Mucosa of stomach (tissue), 1 donor: ENCODE data around the gene PLCL2.
"Not testable (repeated sequence)": the region's sequence is repeated elsewhere in the genome, so short reads cannot be mapped to it uniquely, and the experiment has no call there.

Experiments
- H3K27me3 ChIP-seq: one replicate; pipeline ENCODE4 v1.7.0; 2013; ENCODE audit warnings: mild to moderate bottlenecking, low read length; ENCODE audit not compliant: control insufficient read depth, insufficient read depth
- H3K36me3 ChIP-seq: one replicate; pipeline ENCODE4 v1.7.0; 2013; ENCODE audit warnings: low read length; ENCODE audit not compliant: control insufficient read depth, insufficient read depth
- H3K4me1 ChIP-seq: one replicate; pipeline ENCODE4 v1.7.0; 2013; ENCODE audit warnings: mild to moderate bottlenecking, low read length; ENCODE audit not compliant: control insufficient read depth, insufficient read depth
- H3K4me3 ChIP-seq: one replicate; pipeline ENCODE4 v1.7.0; 2013; ENCODE audit warnings: low read length
- H3K9ac ChIP-seq: one replicate; pipeline ENCODE4 v1.7.0; 2013; ENCODE audit warnings: mild to moderate bottlenecking, low read length, moderate library complexity
- H3K9me3 ChIP-seq: one replicate; pipeline ENCODE4 v1.7.0; 2013; ENCODE audit warnings: mild to moderate bottlenecking, low read length, moderate library complexity; ENCODE audit not compliant: control insufficient read depth
- donor health status: Pancreatic carcinoma.

PLCL2 gene

DNA sequence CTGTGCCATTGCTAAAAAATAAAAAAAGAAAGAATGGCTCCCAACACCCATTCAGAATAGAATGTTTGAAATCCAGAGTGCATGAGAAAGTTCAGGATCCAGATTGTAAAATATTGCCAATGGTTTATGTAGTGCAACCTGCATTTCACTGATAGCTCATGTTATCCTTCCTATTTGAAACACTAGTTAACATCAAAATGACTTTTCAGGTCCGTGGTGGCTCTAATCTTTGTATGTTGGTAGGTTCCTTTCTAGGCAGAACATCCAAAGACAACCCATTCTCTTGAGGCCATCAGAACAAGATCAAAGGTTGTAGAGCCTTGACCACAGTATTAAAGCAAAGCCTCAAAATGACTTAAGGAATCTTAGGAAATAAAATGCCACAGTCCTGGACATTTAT is 51.0 kb downstream of the PLCL2 start:
- Histone ChIP-seq H3K36me3 (no peaks in the 10 kb centered on the region), H3K4me1 (peaks cover 8% of the 10 kb centered on the region), H3K9ac (no peak overlapping the region), H3K27me3 (no peaks in the 10 kb centered on the region), H3K4me3 (no peak overlapping the region), H3K9me3 (no peaks in the 10 kb centered on the region)

DNA sequence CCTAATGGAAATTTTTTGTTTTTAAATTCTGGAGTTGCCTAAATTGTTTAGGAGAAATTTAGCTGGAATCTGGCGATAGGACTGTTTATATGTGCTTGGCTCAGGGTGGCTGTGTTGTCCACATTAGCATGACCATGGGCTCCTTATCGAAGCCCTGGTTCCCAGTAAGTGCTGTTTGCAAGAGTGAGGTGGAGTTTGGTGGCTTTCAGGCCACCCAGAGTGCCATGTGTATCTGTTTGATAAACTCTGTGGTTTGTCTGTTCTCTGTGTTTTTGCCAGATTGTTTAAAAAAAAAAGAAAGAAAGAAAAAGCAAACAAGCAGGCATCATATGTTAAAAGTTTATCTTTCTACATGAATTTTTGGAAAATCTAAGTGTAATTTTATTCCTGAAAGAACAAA is 51.5 kb downstream of the PLCL2 start:
- Histone ChIP-seq H3K9ac (no peak overlapping the region), H3K4me3 (no peak overlapping the region), H3K4me1 (peaks cover 8% of the 10 kb centered on the region), H3K27me3 (no peaks in the 10 kb centered on the region), H3K9me3 (no peaks in the 10 kb centered on the region), H3K36me3 (no peaks in the 10 kb centered on the region)

- no peak overlapping the region for H3K9ac ChIP-seq
- H3K36me3 ChIP-seq = no peaks in the 10 kb centered on the region
- no peaks in the 10 kb centered on the region for H3K27me3 ChIP-seq
- H3K9me3 ChIP-seq = no peaks in the 10 kb centered on the region
- H3K4me3 ChIP-seq = no peak overlapping the region
- peaks cover 8% of the 10 kb centered on the region for H3K4me1 ChIP-seq
These were observed 52.0 kb downstream of the PLCL2 start for GRCh38 chr3:16936676-16937230.

DNA sequence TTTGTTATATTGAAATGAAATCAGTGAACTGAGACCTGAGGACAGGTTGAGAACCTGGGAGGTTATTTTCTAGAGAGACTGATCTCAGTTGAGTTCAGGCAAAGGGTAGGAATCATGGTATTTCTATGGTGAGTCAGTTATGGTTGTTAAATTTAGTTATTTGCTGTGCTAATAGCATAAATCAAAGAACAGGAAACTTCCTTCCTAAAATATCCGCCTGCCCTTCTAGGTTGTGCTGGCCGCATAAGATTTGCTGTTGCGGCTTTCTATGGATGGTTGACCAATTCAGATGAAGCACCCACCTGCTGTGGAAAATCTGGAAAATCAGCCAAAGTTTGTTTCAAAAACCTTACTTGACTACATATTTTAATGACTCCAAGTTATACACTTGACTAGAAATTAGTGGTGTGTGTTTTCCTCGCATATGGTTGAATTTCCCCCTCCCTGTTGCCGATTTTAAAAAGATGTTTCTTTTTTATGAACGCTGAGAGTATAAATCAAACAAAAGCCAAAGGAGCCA is 52.6 kb downstream of the PLCL2 start:
- Histone ChIP-seq H3K9me3 (no peaks in the 10 kb centered on the region), H3K9ac (no peak overlapping the region), H3K36me3 (no peaks in the 10 kb centered on the region), H3K27me3 (no peaks in the 10 kb centered on the region), H3K4me3 (no peak overlapping the region), H3K4me1 (peaks cover 8% of the 10 kb centered on the region)

- H3K4me1 ChIP-seq = no peaks in the 10 kb centered on the region
- no peak overlapping the region for H3K4me3 ChIP-seq
- H3K36me3 ChIP-seq = no peaks in the 10 kb centered on the region
- no peak overlapping the region for H3K9ac ChIP-seq
- H3K27me3 ChIP-seq = no peaks in the 10 kb centered on the region
- H3K9me3 ChIP-seq = no peaks in the 10 kb centered on the region
These were observed 56.3 kb downstream of the PLCL2 start for GRCh38 chr3:16940769-16941700.

DNA sequence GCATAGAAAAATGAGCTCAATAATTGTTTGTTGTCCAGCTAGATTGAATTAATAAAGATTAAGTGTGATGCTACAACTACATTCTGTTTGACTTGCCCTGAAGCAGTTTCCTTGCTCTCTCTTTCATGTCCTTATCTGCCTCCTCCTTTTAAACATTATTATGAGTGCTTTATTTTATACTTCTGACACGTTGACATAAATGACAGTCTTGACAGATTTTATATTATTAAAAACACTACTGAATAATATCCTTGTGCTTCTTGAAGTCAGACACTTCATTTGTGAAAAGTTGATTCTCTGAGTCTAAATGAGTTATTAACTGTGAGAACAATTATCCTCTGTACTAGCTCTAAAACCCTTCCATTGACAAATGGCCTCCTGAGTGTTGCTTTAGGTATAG is 58.2 kb downstream of the PLCL2 start:
- no peaks in the 10 kb centered on the region for H3K9me3 ChIP-seq
- no peak overlapping the region for H3K9ac ChIP-seq
- no peak overlapping the region for H3K4me3 ChIP-seq
- H3K27me3 ChIP-seq = no peaks in the 10 kb centered on the region
- no peaks in the 10 kb centered on the region for H3K36me3 ChIP-seq
- H3K4me1 ChIP-seq = no peaks in the 10 kb centered on the region

GRCh38 chr3:16943857-16944256 is 59.1 kb downstream of the PLCL2 start:
- Histone ChIP-seq H3K9ac (no peak overlapping the region), H3K4me3 (no peak overlapping the region), H3K36me3 (no peaks in the 10 kb centered on the region), H3K27me3 (no peaks in the 10 kb centered on the region), H3K4me1 (no peaks in the 10 kb centered on the region), H3K9me3 (no peaks in the 10 kb centered on the region)

DNA sequence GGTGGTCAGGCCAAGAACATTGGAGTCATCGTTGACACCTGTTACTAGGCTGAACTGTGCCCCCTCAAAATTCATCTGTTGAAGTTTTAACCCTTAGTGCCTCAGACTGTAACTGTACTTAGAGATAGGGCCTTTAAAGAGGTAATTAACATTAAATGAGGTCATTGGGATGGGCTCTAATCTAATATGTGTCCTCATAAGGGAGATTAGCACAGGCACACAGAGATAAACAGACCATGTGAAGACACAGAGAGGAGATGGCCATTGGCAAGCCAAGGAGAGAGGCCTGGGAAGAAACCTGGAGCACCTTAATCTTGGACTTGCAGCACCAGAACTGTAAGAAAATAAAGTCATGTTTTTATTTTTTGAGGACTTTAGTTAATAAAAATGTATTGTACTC is 59.6 kb downstream of the PLCL2 start:
- Histone ChIP-seq H3K4me1 (no peaks in the 10 kb centered on the region), H3K9ac (no peak overlapping the region), H3K27me3 (no peaks in the 10 kb centered on the region), H3K4me3 (no peak overlapping the region), H3K9me3 (no peaks in the 10 kb centered on the region), H3K36me3 (no peaks in the 10 kb centered on the region)

GRCh38 chr3:16945330-16945729 is 60.6 kb downstream of the PLCL2 start:
- no peaks in the 10 kb centered on the region for H3K4me1 ChIP-seq
- H3K9ac ChIP-seq = no peak overlapping the region
- H3K27me3 ChIP-seq = no peaks in the 10 kb centered on the region
- H3K4me3 ChIP-seq = no peak overlapping the region
- H3K9me3 ChIP-seq = no peaks in the 10 kb centered on the region
- H3K36me3 ChIP-seq = no peaks in the 10 kb centered on the region

GRCh38 chr3:16950282-16950681 is 65.5 kb downstream of the PLCL2 start:
- no peaks in the 10 kb centered on the region for H3K36me3 ChIP-seq
- no peaks in the 10 kb centered on the region for H3K9me3 ChIP-seq
- no peak overlapping the region for H3K9ac ChIP-seq
- no peaks in the 10 kb centered on the region for H3K4me1 ChIP-seq
- H3K27me3 ChIP-seq = no peaks in the 10 kb centered on the region
- no peak overlapping the region for H3K4me3 ChIP-seq

GRCh38 chr3:16950845-16951244 is 66.1 kb downstream of the PLCL2 start:
- Histone ChIP-seq H3K4me1 (no peaks in the 10 kb centered on the region), H3K36me3 (no peaks in the 10 kb centered on the region)

GRCh38 chr3:16957852-16958251 is 73.1 kb downstream of the PLCL2 start:
- H3K27me3 ChIP-seq, H3K9me3 ChIP-seq, H3K36me3 ChIP-seq, H3K4me3 ChIP-seq, H3K4me1 ChIP-seq, H3K9ac ChIP-seq: not testable (repeated sequence)

More at GRCh38 chr3:16950845-16951244, 66.1 kb downstream of the PLCL2 start:
- H3K9me3 ChIP-seq = no peaks in the 10 kb centered on the region
- no peak overlapping the region for H3K9ac ChIP-seq
- no peak overlapping the region for H3K4me3 ChIP-seq
- no peaks in the 10 kb centered on the region for H3K27me3 ChIP-seq
